ENCODE measurements around the gene UQCRH. TPM values are rescaled to one million over a fixed set of nuclear protein-coding genes. Genes with fewer than 3 reads are reported as not detected.

UQCRH gene
- total and polyA plus RNA-seq, 2 of the 8 experiments (the other 6 are each of a cell fraction or from before 2014, with no cell fraction given): 626 to 1,112 TPM

GRCh38 chr1:46317323-46317722 is 13.8 kb downstream of the UQCRH start:
- peaks cover 0 to 3% of the 10 kb centered on the region in 2 experiments for H4K20me1 ChIP-seq (replicated peaks in 1 of 2; ENCODE audit: control insufficient read depth in 1 of 2, insufficient read depth in 2 of 2, low read length in 2 of 2)
- CTCF ChIA-PET (ENCODE audit: partially characterized antibody): interaction anchor here (0.6 to 3.2 kb wide), 8 partner anchors 11 to 32 kb away, joined by 3 to 16 read pairs (median 4); partner anchors contain the start of genes LRRC41, NSUN4 and UQCRH
- TF ChIP-seq JUN (IDR thresholded peaks at IDR 0.05; ENCODE audit: low read depth, low read length) (no peak), KDM4A (IDR thresholded peaks at IDR 0.05; ENCODE audit: low read depth, low read length, severe bottlenecking) (no peak), RNF2 (IDR thresholded peaks at IDR 0.05; ENCODE audit: borderline replicate concordance, low read depth, low read length, missing control alignments, poor library complexity, severe bottlenecking) (no peak)
- no peaks in the 10 kb centered on the region for H3K79me2 ChIP-seq (ENCODE audit: control insufficient read depth in 1 of 2, insufficient read depth in 2 of 2, low read length in 2 of 2)
- H3K23me2 ChIP-seq (ENCODE audit: low read depth, low read length): no peaks in the 10 kb centered on the region
- H3K4me3 ChIP-seq (ENCODE audit: extremely low read depth in 1 of 4, insufficient read depth in 2 of 4, low read depth in 3 of 4, low read length in 4 of 4): no peak overlapping the region
- no peak overlapping the region for H2BK5ac ChIP-seq (ENCODE audit: low read depth, low read length)
- H3K9me3 ChIP-seq (ENCODE audit: insufficient read depth in 2 of 2, low read depth in 1 of 2, low read length in 1 of 2): no peaks in the 10 kb centered on the region
- peaks cover 0 to 2% (median 0%) of the 10 kb centered on the region in 4 experiments; a peak in 1 of 7 replicates for H3K4me1 ChIP-seq (replicated peaks in 1 of 4; ENCODE audit: control insufficient read depth in 3 of 4, insufficient read depth in 4 of 4, low read length in 3 of 4)
- 72% methylated on average over 1 of the region's 1 CpG; no CpG with 5 or more reads in 1 of the 2 experiments for WGBS, 2 experiments (ENCODE audit: extremely low coverage in 1 of 2, insufficient coverage in 1 of 2, insufficient read length in 1 of 2, insufficient replicate concordance in 2 of 2, low coverage in 1 of 2, low lambda C conversion rate in 2 of 2, missing lambda C conversion rate in 1 of 2)
- no peak overlapping the region for H3K14ac ChIP-seq (ENCODE audit: insufficient read length)
- no peak overlapping the region for H4K5ac ChIP-seq (ENCODE audit: insufficient read length, low read depth, low read length)
- no peak overlapping the region for H4K91ac ChIP-seq (replicated peaks; ENCODE audit: insufficient read length, low read length)
- FAIRE-seq (no peak), DNase-seq (ENCODE audit: low read depth in 1 of 2, low spot score in 2 of 2) (no peak)
- no peak overlapping the region for H2BK20ac ChIP-seq (ENCODE audit: low read length)
- no peak overlapping the region for H3K9ac ChIP-seq (replicated peaks in 1 of 4; ENCODE audit: extremely low read depth in 1 of 4, low read depth in 3 of 4, low read length in 3 of 4)
- no peak overlapping the region for H4K8ac ChIP-seq (ENCODE audit: extremely low read depth, insufficient read depth, low read length)
- H2BK15ac ChIP-seq (ENCODE audit: low read length): no peak overlapping the region
- H3K4me2 ChIP-seq (ENCODE audit: insufficient read depth in 1 of 2, low read depth in 2 of 2, low read length in 2 of 2): no peak overlapping the region
- H2BK120ac ChIP-seq (replicated peaks; ENCODE audit: low read depth, low read length): no peak overlapping the region
- H3K4ac ChIP-seq (replicated peaks; ENCODE audit: insufficient read length, low read depth, low read length): no peak overlapping the region
- no peak overlapping the region for H3K23ac ChIP-seq (ENCODE audit: insufficient read length)
- no peak overlapping the region for H2BK12ac ChIP-seq (ENCODE audit: low read depth, low read length)
- H3K56ac ChIP-seq (replicated peaks; ENCODE audit: insufficient read length, low read depth, low read length): no peak overlapping the region
- no peak overlapping the region for H2AK5ac ChIP-seq (ENCODE audit: low read depth, low read length)
- POLR2A ChIA-PET (ENCODE audit: partially characterized antibody): interaction anchor here (0.9 to 4.4 kb wide), 14 partner anchors 9 to 70 kb away, joined by 3 to 39 read pairs (median 8); partner anchors contain the start of genes LRRC41, NSUN4 and UQCRH
- no peak overlapping the region for H2AFZ ChIP-seq (ENCODE audit: low read length)
- no peak overlapping the region for H3K27ac ChIP-seq (ENCODE audit: low read depth, low read length)
- H3K18ac ChIP-seq (ENCODE audit: extremely low read depth, low read length): no peak overlapping the region
- H3K27me3 ChIP-seq (replicated peaks in 1 of 4; ENCODE audit: control insufficient read depth in 3 of 4, extremely low read depth in 1 of 4, insufficient read depth in 3 of 4, low read length in 3 of 4): no peaks in the 10 kb centered on the region
- H3K79me1 ChIP-seq (ENCODE audit: low read depth, low read length): no peaks in the 10 kb centered on the region
- H3K36me3 ChIP-seq (ENCODE audit: control insufficient read depth in 2 of 4, insufficient read depth in 4 of 4, low read length in 3 of 4): peaks cover 12 to 46% (median 27%) of the 10 kb centered on the region in 4 experiments
